ENCODE data around the gene RELL1.

RELL1 gene

GRCh38 chr4:37635155-37635554 lies 51.0 kb downstream of the RELL1 start:
- no peak for DNase-seq (ENCODE audit: low spot score)

- no peak for DNase-seq (ENCODE audit: low spot score)
These were observed 52.0 kb downstream of the RELL1 start for GRCh38 chr4:37634180-37634579.

- no peak for DNase-seq (ENCODE audit: low spot score)
These were observed 53.3 kb downstream of the RELL1 start for GRCh38 chr4:37632836-37633235.

GRCh38 chr4:37631551-37631950 lies 54.6 kb downstream of the RELL1 start:
- DNase-seq (ENCODE audit: low spot score): no peak

- no peak for DNase-seq (ENCODE audit: low spot score)
These were observed 56.5 kb downstream of the RELL1 start for GRCh38 chr4:37629713-37630112.

GRCh38 chr4:37628977-37629609 lies 57.1 kb downstream of the RELL1 start:
- DNase-seq (ENCODE audit: low spot score): no peak

- no peak for DNase-seq (ENCODE audit: low spot score)
These were observed 58.9 kb downstream of the RELL1 start for GRCh38 chr4:37627263-37627662.

GRCh38 chr4:37625499-37625898 lies 60.7 kb downstream of the RELL1 start:
- no peak for DNase-seq (ENCODE audit: low spot score)

GRCh38 chr4:37623940-37624339 lies 62.2 kb downstream of the RELL1 start:
- no peak for DNase-seq (ENCODE audit: low spot score)

GRCh38 chr4:37623125-37623524 lies 63.1 kb downstream of the RELL1 start:
- no peak for DNase-seq (ENCODE audit: low spot score)

GRCh38 chr4:37620176-37620575 lies 66.0 kb downstream of the RELL1 start:
- DNase-seq (ENCODE audit: low spot score): no peak

GRCh38 chr4:37615720-37616063 lies 70.5 kb downstream of the RELL1 start:
- DNase-seq (ENCODE audit: low spot score): no peak

GRCh38 chr4:37615059-37615719 lies 71.0 kb downstream of the RELL1 start:
- DNase-seq (ENCODE audit: low spot score): no peak

GRCh38 chr4:37612811-37613210 lies 73.4 kb downstream of the RELL1 start:
- no peak for DNase-seq (ENCODE audit: low spot score)

- DNase-seq (ENCODE audit: low spot score): no peak
These were observed 76.5 kb downstream of the RELL1 start for GRCh38 chr4:37609626-37610025.

GRCh38 chr4:37607018-37607417 lies 79.2 kb downstream of the RELL1 start:
- no peak for DNase-seq (ENCODE audit: low spot score)

GRCh38 chr4:37605843-37606565 lies 80.2 kb downstream of the RELL1 start:
- no peak for DNase-seq (ENCODE audit: low spot score)

GRCh38 chr4:37604461-37604860 lies 81.7 kb downstream of the RELL1 start:
- DNase-seq (ENCODE audit: low spot score): no peak

- no peak for DNase-seq (ENCODE audit: low spot score)
These were observed 82.5 kb downstream of the RELL1 start for GRCh38 chr4:37603711-37604110.

- DNase-seq (ENCODE audit: low spot score): peak; percentile 60
These were observed 83.1 kb downstream of the RELL1 start for GRCh38 chr4:37603070-37603468.

- DNase-seq (ENCODE audit: low spot score): no peak
These were observed 83.6 kb downstream of the RELL1 start for GRCh38 chr4:37602454-37603069.

- no peak for DNase-seq (ENCODE audit: low spot score)
These were observed 84.6 kb downstream of the RELL1 start for GRCh38 chr4:37601531-37601930.
